NCI-H1105 (cell line): Measurements from ENCODE around the gene MX2.
"Not testable (repeated sequence)": the region's sequence is repeated elsewhere in the genome, so short reads cannot be mapped to it uniquely, and the experiment has no call there.

Source experiments
- DNase-seq: peaks from one replicate; lab custom pipeline; 2025; lab: John Stamatoyannopoulos, UW

Gene MX2, protein sequence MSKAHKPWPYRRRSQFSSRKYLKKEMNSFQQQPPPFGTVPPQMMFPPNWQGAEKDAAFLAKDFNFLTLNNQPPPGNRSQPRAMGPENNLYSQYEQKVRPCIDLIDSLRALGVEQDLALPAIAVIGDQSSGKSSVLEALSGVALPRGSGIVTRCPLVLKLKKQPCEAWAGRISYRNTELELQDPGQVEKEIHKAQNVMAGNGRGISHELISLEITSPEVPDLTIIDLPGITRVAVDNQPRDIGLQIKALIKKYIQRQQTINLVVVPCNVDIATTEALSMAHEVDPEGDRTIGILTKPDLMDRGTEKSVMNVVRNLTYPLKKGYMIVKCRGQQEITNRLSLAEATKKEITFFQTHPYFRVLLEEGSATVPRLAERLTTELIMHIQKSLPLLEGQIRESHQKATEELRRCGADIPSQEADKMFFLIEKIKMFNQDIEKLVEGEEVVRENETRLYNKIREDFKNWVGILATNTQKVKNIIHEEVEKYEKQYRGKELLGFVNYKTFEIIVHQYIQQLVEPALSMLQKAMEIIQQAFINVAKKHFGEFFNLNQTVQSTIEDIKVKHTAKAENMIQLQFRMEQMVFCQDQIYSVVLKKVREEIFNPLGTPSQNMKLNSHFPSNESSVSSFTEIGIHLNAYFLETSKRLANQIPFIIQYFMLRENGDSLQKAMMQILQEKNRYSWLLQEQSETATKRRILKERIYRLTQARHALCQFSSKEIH

DNA sequence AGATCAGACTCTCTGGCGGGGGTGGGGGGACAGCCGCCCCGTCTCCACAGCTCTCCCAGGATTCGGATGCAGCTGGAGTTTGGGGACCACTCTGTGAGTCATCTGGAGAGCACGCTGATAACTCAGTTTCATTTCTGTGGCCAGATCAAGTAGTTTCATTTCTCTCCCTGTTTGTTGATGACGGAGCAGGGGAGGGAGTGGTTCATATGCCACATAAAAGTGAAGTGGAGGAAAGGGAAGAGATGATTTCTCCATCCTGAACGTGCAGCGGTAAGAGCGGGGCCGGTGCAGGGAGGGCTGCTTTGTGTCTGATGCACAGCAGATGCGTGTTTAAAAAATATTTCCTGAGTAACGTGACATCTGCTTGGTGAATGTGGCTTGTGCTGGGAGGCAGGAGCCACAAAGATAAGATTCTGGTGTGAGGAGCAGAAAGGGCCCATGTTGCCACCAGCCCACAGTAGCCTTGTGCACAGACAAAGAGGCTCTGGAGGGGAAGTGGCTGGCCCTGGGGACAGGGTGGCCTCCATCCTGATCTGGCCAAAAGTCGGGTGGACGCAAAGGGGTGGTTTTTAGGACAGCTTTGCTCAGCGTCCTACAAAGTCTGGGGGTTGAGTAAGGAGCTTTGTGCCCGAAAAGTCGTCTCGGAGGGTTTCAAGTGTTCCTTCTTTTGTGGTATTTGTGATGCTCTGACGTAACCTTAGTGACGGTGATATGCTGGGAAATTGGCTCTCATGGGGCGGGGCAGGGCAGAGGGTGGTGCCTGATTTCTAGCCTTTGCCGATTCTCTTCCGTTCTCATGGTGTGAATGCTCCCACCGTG is at the start of gene MX2:
Gene MX2 (plus strand): TSS at position 242 of the 819 bp plus-strand sequence. CDS start 14,880 bp downstream, outside the sequence.
- DNase-seq, result no peak

DNA sequence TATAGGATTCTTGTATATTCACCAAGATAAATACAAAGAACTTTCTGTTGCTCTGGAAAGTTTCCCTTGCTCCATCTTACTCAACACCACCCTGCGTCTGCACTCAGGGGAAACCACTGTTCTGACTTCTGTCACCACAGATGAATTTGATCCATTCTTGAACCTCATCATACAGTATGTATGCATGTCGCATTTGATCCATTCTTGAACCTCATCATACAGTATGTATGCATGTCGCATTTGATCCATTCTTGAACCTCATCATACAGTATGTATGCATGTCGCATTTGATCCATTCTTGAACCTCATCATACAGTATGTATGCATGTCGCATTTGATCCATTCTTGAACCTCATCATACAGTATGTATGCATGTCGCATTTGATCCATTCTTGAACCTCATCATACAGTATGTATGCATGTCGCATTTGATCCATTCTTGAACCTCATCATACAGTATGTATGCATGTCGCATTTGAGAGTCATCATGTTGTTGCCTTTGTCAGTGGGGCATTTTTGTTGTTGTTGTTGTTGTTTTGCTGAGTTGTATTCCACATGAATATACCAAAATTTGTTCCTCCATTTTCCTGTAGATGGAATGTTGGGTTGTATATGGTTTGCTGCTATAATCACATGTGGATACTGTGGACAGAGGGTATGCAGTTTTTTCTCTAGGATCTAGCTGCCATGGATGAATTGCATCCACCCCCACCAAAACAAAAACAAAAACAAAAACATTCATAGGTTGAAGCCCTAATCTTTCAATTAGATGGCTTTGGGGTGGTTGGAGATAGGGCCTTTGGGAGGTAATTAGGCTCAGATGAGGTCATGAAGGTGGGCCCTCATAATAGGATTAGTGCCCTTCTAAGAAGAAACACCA is 48.3 kb upstream of the MX2 start:
- not testable (repeated sequence) for DNase-seq

GRCh38 chr21:41315726-41316125 is 46.1 kb upstream of the MX2 start:
- no peak for DNase-seq

DNA sequence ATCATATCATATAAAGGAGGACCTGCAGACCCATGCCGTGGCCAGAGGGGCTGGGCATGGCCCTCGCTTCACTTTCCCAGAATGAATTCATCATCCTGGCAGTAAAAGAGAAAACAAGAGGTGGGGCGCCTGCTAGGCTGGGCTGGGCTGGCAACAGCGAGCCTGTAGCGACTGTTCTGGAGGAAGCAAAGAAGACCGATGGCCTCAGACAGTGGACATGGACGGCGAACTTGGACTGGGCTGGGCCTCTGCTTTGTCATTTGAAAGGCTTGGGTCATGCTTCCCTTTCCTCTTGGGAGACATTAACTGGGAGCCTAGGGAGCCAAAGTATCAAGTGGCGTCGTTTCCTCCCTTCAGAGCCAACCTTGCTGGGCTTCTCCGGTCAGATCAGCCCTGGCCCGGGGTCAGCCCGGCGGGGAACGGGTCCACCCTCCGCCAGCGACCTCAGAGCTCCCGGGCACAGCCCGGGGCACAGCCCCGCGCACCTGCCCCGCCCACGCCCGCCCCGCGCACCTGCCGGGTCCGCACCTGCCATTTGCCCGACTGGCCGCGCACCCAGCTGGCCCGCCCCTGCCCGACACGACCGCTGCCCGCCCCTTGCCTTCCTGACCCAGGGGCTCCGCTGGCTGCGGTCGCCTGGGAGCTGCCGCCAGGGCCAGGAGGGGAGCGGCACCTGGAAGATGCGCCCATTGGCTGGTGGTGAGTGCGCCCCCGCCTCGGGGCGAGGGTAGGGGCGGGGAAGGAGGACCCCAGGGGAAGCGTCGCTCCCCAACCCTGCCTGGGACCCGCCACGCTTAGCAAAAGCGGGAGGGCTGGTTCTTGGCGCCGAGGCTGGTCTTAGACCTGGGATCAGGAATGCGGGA is 45.4 kb upstream of the MX2 start, which contains the start of gene FAM3B:
Gene FAM3B (plus strand): TSS at position 602 of the 863 bp plus-strand sequence. CDS start 79 bp downstream, at position 681.
- DNase-seq, result peak; percentile 74

GRCh38 chr21:41317063-41317392 is 44.8 kb upstream of the MX2 start:
- no peak for DNase-seq

- peak; percentile 4 for DNase-seq
Observed at GRCh38 chr21:41317458-41317857, 44.4 kb upstream of the MX2 start.

GRCh38 chr21:41318218-41318617 is 43.6 kb upstream of the MX2 start:
- DNase-seq, result no peak

GRCh38 chr21:41319273-41319672 is 42.6 kb upstream of the MX2 start:
- no peak for DNase-seq

GRCh38 chr21:41321211-41321907 is 40.5 kb upstream of the MX2 start:
- peak; percentile 1 for DNase-seq

- no peak for DNase-seq
Observed at GRCh38 chr21:41321908-41322495, 39.8 kb upstream of the MX2 start.

GRCh38 chr21:41322496-41323382 is 39.1 kb upstream of the MX2 start:
- no peak for DNase-seq

GRCh38 chr21:41325138-41325912 is 36.5 kb upstream of the MX2 start:
- no peak for DNase-seq

GRCh38 chr21:41326414-41327080 is 35.3 kb upstream of the MX2 start:
- no peak for DNase-seq

- no peak for DNase-seq
Observed at GRCh38 chr21:41327753-41328152, 34.1 kb upstream of the MX2 start.

DNA sequence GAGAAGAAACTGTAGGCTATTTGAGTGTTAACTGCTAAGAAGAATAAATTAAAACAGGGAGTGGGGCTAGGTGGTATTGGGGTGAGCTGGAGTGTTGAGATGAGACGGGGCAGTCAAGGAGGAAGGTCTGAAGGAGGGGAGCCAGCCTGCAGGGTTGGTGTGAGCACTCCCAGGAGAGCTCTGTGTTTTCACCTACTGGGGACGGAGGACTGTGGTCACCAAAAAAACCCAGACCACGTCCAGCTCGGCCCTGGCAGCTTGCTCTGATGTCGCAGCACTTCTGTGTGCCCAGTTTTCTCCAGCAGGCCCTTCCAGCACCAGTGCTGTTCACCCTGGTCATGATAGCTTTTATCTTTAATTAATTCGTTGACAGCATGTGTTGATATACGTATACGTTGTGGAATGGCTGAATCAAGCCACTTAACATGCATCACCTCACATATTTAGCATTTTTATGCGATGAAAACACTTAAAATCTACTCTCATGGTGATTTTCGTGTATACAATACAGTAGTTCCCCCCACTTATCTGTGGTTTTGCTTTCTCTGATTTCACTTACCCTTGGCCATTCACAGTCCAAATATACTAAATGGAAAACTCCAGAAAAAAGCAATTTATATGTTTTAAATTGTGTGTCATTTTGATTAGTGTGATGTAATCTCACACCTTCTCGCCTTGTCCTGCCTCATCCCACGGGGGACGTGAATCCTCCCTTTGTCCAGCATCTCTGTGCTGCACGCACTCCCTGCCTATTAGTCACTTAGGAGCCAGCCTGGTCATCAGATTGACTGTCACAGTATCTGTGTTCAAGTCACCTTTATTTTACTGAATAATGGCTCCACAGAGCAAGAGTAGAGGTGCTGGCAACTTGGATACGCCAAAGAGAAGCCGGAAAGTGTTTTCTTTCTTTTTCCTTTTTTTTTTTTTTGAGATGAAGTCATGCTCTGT is 32.9 kb upstream of the MX2 start:
- DNase-seq, result no peak

DNA sequence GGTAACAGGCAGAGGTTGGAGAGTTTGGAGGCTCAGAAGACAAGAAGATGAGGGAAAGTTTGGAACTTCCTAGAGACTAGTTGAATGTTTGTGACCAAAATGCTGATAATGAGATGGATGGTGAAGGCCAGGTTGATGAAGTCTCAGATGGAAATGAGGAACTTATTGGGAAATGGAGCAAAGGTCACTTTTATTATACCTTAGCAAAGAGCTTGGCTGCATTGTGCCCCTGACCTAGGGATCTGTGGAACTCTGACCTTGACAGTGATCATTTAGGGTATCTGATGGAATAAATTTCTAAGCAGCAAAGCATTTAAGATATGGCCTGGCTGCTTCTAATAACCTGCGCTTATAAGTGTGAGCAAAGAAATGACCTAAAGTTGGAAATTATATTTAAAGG is 28.1 kb upstream of the MX2 start:
- no peak for DNase-seq
